Vagina (tissue), 2 donors: ENCODE data around the gene RHBDL3.

ENCODE experiments used
- POLR2A ChIP-seq, 2 donors: fragments of 450-650 bp; IDR thresholded peaks; one replicate each; pipeline ENCODE4 v1.6.1; 2017; ENCODE audit warnings: antibody characterized with exemption in 2 of 2, mild to moderate bottlenecking in 2 of 2, moderate library complexity in 2 of 2
- POLR2AphosphoS5 ChIP-seq, 2 donors: sonication (generic); formaldehyde crosslinking; IDR thresholded peaks; one replicate each; pipeline ENCODE4 v1.9.0; 2017; ENCODE audit warnings: antibody characterized with exemption in 2 of 2, mild to moderate bottlenecking in 2 of 2, low read depth in 1 of 2; ENCODE audit not compliant: insufficient read depth in 1 of 2
- TF ChIP-seq, protein P1 (sequence below), 3 experiments: fragments of 450-650 bp in 2 of 3; fragments of 200-600 bp in 1 of 3; sonication (generic) in 1 of 3; IDR thresholded peaks; one replicate each; pipeline ENCODE4 v1.5.1; 2017 to 2019; ENCODE audit warnings: antibody characterized with exemption in 3 of 3, mild to moderate bottlenecking in 2 of 3, moderate library complexity in 2 of 3

DNA sequence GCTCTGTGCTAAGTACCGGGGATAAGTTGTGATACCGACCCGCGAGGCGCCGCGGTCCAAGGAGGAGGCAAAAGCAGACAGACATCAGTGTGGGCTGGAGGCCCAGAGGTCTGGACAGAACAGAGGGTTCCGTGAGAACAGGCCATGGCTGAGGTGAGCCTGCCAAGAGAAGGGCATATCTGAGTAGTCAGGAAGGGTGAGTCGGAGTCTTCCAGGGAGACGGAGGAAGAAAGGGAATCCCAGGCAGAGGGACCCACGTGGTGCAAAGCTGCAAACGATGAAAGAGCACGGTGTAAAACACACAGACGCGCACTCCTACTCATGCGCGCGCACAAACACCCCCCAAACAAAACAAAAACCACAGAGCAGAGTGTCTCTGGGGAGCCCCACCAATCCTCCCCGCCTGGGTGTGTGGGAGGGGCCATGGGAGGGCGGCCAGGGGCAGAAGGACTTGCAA, 18.1 kb downstream of the RHBDL3 start:
- TF ChIP-seq, protein P1, sequence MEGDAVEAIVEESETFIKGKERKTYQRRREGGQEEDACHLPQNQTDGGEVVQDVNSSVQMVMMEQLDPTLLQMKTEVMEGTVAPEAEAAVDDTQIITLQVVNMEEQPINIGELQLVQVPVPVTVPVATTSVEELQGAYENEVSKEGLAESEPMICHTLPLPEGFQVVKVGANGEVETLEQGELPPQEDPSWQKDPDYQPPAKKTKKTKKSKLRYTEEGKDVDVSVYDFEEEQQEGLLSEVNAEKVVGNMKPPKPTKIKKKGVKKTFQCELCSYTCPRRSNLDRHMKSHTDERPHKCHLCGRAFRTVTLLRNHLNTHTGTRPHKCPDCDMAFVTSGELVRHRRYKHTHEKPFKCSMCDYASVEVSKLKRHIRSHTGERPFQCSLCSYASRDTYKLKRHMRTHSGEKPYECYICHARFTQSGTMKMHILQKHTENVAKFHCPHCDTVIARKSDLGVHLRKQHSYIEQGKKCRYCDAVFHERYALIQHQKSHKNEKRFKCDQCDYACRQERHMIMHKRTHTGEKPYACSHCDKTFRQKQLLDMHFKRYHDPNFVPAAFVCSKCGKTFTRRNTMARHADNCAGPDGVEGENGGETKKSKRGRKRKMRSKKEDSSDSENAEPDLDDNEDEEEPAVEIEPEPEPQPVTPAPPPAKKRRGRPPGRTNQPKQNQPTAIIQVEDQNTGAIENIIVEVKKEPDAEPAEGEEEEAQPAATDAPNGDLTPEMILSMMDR (IDR thresholded peaks at IDR 0.05): no peak
- TF ChIP-seq POLR2AphosphoS5 (IDR thresholded peaks at IDR 0.05; ENCODE audit: insufficient read depth in 1 of 2, low read depth in 1 of 2): no peak
- TF ChIP-seq POLR2A (IDR thresholded peaks at IDR 0.05): no peak
